Epithelial cell of proximal tubule (primary cell): ENCODE data around the gene SUSD2. TPM values are rescaled to one million over a fixed set of nuclear protein-coding genes. Genes with fewer than 3 reads are reported as not detected.

Source experiments
- DNase-seq: peaks from one replicate; pipeline ENCODE4 v3.0.0-alpha.2; 2011; ENCODE audit warnings: low read depth
- H3K4me3 ChIP-seq: 2 replicates; pipeline ENCODE4 v1.5.1; 2011; ENCODE audit warnings: low read depth, mild to moderate bottlenecking, low read length
- total RNA-seq: library from RNA; depleted of rRNA; stranded (reverse); fragments of >200 nt; gene quantifications from 2 replicates; pipeline ENCODE4 v1.2.3, GENCODE V29; 2015
- TF ChIP-seq, protein P1 (sequence below): conservative IDR thresholded peaks from 2 replicates; pipeline ENCODE4 v1.5.1; 2012; ENCODE audit warnings: low read depth, mild to moderate bottlenecking, low read length

Gene SUSD2
- total RNA-seq, 1 donor from 2014 or later, result 0.06 TPM

DNA sequence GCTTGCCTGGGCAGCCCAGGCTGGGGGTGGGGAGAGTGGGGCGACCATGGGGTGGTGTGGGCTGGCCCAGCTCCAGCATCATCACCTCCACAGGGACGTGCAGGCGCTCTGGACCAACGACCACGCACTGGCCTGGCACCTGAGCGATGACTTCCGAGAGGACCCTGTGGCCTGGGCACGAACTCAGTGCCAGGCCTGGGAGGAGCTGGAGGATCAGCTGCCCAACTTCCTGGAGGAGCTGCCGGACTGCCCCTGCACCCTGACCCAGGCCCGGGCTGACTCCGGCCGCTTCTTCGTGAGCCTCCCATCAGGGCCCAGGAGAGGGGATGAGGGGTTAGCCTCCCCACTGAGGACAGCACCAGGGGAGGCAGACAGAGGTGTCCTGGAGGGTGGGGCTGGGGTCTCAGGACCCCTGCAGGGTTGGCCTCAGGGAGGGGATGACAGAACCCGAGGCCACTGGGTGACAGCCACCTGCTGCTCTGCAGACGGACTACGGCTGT, 3.8 kb downstream of the SUSD2 start:
- DNase-seq, result no peak
- H3K4me3 ChIP-seq, result no peak overlapping the region
- TF ChIP-seq, protein P1, sequence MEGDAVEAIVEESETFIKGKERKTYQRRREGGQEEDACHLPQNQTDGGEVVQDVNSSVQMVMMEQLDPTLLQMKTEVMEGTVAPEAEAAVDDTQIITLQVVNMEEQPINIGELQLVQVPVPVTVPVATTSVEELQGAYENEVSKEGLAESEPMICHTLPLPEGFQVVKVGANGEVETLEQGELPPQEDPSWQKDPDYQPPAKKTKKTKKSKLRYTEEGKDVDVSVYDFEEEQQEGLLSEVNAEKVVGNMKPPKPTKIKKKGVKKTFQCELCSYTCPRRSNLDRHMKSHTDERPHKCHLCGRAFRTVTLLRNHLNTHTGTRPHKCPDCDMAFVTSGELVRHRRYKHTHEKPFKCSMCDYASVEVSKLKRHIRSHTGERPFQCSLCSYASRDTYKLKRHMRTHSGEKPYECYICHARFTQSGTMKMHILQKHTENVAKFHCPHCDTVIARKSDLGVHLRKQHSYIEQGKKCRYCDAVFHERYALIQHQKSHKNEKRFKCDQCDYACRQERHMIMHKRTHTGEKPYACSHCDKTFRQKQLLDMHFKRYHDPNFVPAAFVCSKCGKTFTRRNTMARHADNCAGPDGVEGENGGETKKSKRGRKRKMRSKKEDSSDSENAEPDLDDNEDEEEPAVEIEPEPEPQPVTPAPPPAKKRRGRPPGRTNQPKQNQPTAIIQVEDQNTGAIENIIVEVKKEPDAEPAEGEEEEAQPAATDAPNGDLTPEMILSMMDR, result no peak

DNA sequence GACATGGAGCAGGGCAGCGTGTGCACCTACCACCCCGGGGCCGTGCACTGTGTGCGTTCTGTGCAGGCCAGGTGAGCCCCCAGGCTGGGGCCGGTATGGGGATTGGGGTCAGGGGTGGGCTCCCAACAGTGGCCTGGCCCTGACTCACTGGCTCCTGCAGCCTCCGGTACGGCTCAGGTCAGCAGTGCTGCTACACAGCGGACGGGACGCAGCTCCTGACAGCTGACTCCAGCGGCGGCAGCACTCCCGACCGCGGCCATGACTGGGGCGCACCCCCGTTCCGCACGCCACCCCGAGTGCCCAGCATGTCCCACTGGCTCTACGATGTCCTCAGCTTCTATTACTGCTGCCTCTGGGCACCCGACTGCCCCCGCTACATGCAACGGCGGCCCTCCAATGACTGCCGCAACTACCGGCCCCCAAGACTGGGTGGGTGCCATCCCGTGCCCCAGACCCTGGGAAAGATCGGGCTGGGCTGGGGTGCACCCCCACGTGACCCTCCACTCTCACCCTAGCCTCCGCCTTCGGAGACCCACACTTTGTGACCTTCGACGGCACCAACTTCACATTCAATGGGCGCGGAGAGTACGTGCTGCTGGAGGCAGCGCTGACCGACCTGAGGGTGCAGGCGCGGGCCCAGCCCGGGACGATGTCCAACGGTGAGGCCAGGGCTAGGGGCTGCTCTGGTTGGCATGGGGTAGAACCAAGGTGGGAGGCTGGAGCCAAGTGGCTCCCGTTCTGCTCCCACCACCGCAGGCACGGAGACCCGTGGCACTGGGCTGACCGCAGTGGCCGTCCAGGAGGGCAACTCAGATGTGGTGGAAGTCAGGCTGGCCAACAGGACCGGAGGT, 4.4 kb downstream of the SUSD2 start:
- TF ChIP-seq, protein P1, result no peak
- DNase-seq, result no peak
- no peak overlapping the region for H3K4me3 ChIP-seq

DNA sequence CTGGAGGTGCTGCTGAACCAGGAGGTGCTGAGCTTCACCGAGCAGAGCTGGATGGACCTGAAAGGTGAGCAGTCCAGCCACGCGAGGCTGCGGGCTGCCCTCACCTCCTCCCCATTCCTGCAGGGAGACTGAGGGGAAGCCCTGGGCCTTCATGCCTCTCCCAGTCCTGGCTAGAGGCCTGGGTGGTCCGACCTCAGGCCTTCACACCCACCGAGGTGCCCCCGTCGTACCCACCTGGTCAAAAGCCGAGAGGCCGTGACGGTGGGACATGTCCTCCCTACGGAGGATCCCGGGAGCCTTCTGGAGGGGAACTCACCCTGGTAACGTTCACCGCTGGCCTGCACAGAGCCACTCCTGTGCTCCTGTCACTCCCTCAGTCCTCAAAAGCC, 5.1 kb downstream of the SUSD2 start:
- DNase-seq, result no peak
- TF ChIP-seq, protein P1, result no peak
- H3K4me3 ChIP-seq, result no peak overlapping the region

DNA sequence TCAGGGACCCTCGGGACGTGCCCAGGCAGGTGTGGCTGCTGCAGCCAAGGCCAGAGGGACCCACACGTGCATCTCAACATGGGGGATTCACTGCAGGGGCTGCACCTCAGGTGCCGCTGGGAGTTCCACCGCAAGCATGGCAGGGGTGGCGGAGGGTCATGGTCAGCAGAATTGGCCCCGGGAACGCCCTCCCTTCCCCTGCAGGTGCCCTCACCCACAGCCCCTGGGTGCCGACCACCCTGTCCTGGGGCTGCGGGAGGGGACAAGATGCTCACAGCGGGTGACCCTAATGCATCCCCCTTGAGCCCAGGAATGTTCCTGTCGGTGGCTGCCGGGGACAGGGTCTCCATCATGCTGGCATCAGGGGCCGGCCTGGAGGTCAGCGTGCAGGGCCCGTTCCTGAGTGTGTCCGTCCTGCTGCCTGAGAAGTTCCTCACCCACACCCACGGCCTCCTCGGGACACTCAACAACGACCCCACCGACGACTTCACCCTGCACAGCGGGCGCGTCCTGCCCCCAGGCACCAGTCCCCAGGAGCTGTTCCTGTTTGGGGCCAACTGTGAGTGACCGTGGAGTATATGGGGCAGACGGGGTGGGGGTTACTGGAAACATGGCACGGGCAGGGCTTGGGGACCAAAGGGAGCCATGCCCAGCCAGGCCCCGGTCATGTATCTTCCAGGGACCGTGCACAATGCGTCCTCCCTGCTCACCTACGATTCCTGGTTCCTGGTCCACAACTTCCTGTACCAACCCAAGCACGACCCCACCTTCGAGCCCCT, 5.8 kb downstream of the SUSD2 start:
- TF ChIP-seq, protein P1, result no peak
- no peak overlapping the region for H3K4me3 ChIP-seq
- no peak for DNase-seq

DNA sequence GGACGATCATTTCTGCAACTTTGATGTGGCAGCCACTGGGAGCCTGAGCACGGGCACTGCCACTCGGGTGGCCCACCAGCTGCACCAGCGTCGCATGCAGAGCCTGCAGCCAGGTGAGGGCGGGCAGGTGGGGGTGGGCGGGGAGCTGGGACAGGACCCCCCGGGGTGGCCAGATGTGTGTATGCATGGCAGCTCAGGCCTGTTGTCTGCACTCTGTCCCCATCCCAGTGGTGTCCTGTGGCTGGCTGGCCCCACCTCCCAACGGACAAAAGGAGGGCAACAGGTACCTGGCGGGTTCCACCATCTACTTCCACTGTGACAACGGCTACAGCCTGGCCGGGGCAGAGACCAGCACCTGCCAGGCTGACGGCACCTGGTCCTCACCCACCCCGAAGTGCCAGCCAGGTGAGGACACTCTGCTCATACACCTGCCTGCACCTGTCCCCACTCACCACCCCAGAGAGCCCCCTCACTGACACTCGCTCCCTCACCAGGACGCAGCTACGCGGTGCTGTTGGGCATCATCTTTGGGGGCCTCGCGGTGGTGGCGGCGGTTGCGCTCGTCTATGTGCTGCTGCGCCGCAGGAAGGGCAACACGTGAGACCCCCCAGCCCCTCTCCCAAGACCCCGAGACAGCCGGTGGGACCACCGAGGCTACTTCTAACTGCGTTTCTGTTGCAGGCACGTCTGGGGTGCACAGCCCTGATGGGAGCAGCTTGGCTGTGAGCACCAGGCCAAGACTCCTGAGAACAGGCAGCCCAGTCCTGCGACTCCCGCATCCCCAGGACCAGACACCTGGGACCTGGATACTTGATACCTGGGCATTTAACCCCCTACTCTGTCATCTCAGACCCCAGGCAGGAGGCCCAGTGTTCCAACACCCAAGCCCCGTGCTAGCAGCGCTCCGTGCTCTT, 6.7 kb downstream of the SUSD2 start:
- TF ChIP-seq, protein P1, result no peak
- no peak overlapping the region for H3K4me3 ChIP-seq
- DNase-seq, result no peak

DNA sequence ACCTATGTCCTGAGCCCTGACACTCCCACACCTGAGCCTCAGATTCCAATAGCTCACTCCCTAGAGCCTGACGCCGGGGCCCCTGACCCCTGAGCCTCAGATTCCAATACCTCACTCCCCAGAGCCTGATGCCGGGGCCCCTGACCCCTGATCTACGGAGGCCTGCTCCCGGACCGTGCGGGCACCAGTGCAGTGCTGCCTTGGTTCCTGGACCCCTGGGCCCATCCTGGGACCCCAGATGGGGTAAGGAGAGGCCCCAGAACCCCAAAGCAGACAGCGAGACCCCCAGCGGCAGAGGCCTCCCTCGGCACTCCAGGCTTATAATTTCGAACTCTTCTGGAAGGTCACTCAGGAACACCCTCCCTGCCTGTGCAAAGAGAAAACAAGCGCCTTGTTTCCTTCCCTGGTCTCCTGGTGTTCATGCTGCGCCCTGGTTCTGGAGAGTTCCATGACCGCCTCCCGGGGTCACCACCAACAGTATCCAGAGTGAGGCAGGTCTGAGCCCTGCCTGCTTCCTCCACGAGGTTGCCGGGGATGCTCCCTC, 7.5 kb downstream of the SUSD2 start:
- TF ChIP-seq, protein P1, result no peak
- DNase-seq, result no peak
- H3K4me3 ChIP-seq, result no peak overlapping the region
